H9 (cell line): ENCODE data around the gene CEP112. TPM values are rescaled to one million over a fixed set of nuclear protein-coding genes. Genes with fewer than 3 reads are reported as not detected.

Source experiments
- DNase-seq: peaks from one replicate; pipeline ENCODE4 v3.0.0-alpha.2; 2017
- H2AFZ ChIP-seq: one replicate; pipeline ENCODE4 v1.6.1; 2013; ENCODE audit warnings: mild to moderate bottlenecking, low read length, control low read depth, moderate library complexity
- H2AK5ac ChIP-seq: 2 replicates; pipeline ENCODE4 v1.6.1; 2013; ENCODE audit warnings: low read length, control low read depth, mixed read lengths; ENCODE audit not compliant: insufficient read length
- H2BK120ac ChIP-seq: one replicate; pipeline ENCODE4 v1.6.1; 2013; ENCODE audit warnings: low read depth, mild to moderate bottlenecking, low read length, control low read depth, inconsistent platforms; ENCODE audit not compliant: poor library complexity, severe bottlenecking
- H2BK12ac ChIP-seq: 2 replicates; pipeline ENCODE4 v1.6.1; 2013; ENCODE audit warnings: low read length, control low read depth, mixed read lengths, low read depth; ENCODE audit not compliant: insufficient read length
- H2BK15ac ChIP-seq: 2 replicates; pipeline ENCODE4 v1.6.1; 2013; ENCODE audit warnings: low read depth, low read length, control low read depth
- H2BK20ac ChIP-seq: one replicate; pipeline ENCODE4 v1.6.1; 2013; ENCODE audit warnings: low read depth, mild to moderate bottlenecking, low read length, control low read depth, inconsistent platforms; ENCODE audit not compliant: poor library complexity, severe bottlenecking
- H2BK5ac ChIP-seq: 2 replicates; pipeline ENCODE4 v1.6.1; 2013; ENCODE audit warnings: low read length, control low read depth, mixed read lengths; ENCODE audit not compliant: insufficient read length
- H3K14ac ChIP-seq: 2 replicates; pipeline ENCODE4 v1.6.1; 2013; ENCODE audit warnings: low read length, control low read depth; ENCODE audit not compliant: insufficient read depth
- H3K18ac ChIP-seq: 2 replicates; pipeline ENCODE4 v1.6.1; 2013; ENCODE audit warnings: low read depth, mild to moderate bottlenecking, mixed read lengths, low read length, control low read depth; ENCODE audit not compliant: insufficient read length
- H3K23ac ChIP-seq: 2 replicates; pipeline ENCODE4 v1.6.1; 2013; ENCODE audit warnings: low read length, control low read depth, mixed read lengths, low read depth; ENCODE audit not compliant: insufficient read length
- H3K23me2 ChIP-seq: 2 replicates; pipeline ENCODE4 v1.6.1; 2013; ENCODE audit warnings: low read depth, mild to moderate bottlenecking, mixed read lengths, low read length, control low read depth; ENCODE audit not compliant: insufficient read length, poor library complexity, severe bottlenecking
- H3K27ac ChIP-seq: 2 replicates; pipeline ENCODE4 v1.5.1; 2013; ENCODE audit warnings: low read length, control low read depth, mixed read lengths, low read depth; ENCODE audit not compliant: insufficient read length
- H3K27me3 ChIP-seq: 2 replicates; pipeline ENCODE4 v1.6.1; 2013; ENCODE audit warnings: low read length, control low read depth, inconsistent platforms; ENCODE audit not compliant: insufficient read depth
- H3K4ac ChIP-seq: 2 replicates; pipeline ENCODE4 v1.6.1; 2013; ENCODE audit warnings: low read depth, mild to moderate bottlenecking, control low read depth, inconsistent platforms, low read length, moderate library complexity
- H3K4me1 ChIP-seq: 2 replicates; pipeline ENCODE4 v1.6.1; 2013; ENCODE audit warnings: low read length, control low read depth, inconsistent platforms; ENCODE audit not compliant: insufficient read depth
- H3K4me2 ChIP-seq: 2 replicates; pipeline ENCODE4 v1.6.1; 2013; ENCODE audit warnings: low read length, control low read depth, mixed read lengths; ENCODE audit not compliant: insufficient read length, insufficient read depth
- H3K56ac ChIP-seq: 2 replicates; pipeline ENCODE4 v1.6.1; 2013; ENCODE audit warnings: low read depth, mild to moderate bottlenecking, mixed read lengths, low read length, control low read depth; ENCODE audit not compliant: insufficient read length
- H3K79me1 ChIP-seq: 2 replicates; pipeline ENCODE4 v1.6.1; 2013; ENCODE audit warnings: low read depth, mild to moderate bottlenecking, moderate library complexity, low read length, control low read depth, inconsistent platforms; ENCODE audit not compliant: insufficient read depth, poor library complexity, severe bottlenecking
- H3K79me2 ChIP-seq: 2 replicates; pipeline ENCODE4 v1.6.1; 2013; ENCODE audit warnings: low read length, control low read depth, inconsistent platforms; ENCODE audit not compliant: insufficient read depth
- H3K9ac ChIP-seq: 2 replicates; pipeline ENCODE4 v1.6.1; 2013; ENCODE audit warnings: low read length, control low read depth, mixed read lengths; ENCODE audit not compliant: insufficient read length; ENCODE audit errors: extremely low read depth
- H3K9me3 ChIP-seq: one replicate; pipeline ENCODE4 v1.6.1; 2013; ENCODE audit warnings: low read depth, low read length, inconsistent platforms; ENCODE audit not compliant: control insufficient read depth
- H3T11ph ChIP-seq: one replicate; pipeline ENCODE4 v1.6.1; 2013; ENCODE audit warnings: mild to moderate bottlenecking, low read length, control low read depth, inconsistent platforms
- H4K20me1 ChIP-seq: one replicate; pipeline ENCODE4 v1.6.1; 2013; ENCODE audit not compliant: control insufficient read depth, insufficient read length, insufficient read depth
- H4K5ac ChIP-seq: 2 replicates; pipeline ENCODE4 v1.6.1; 2013; ENCODE audit warnings: low read depth, mild to moderate bottlenecking, mixed read lengths, low read length, control low read depth; ENCODE audit not compliant: insufficient read length
- H4K8ac ChIP-seq: replicated peaks from 2 replicates; pipeline ENCODE4 v1.6.1; 2013; ENCODE audit warnings: low read length, control low read depth, mixed read lengths, low read depth; ENCODE audit not compliant: insufficient read length
- H4K91ac ChIP-seq: 2 replicates; pipeline ENCODE4 v1.6.1; 2013; ENCODE audit warnings: low read depth, mild to moderate bottlenecking, moderate library complexity, mixed read lengths, low read length, control low read depth; ENCODE audit not compliant: insufficient read length
- H3K27ac Mint-ChIP-seq, 3 experiments: 2 replicates in 2 of 3; 3 replicates in 1 of 3; pipeline ENCODE4 v1.8.0; 2020 to 2021; ENCODE audit warnings: mixed read lengths in 3 of 3, mild to moderate bottlenecking in 1 of 3, moderate library complexity in 1 of 3
- H3K27me3 Mint-ChIP-seq: 2 replicates; pipeline ENCODE4 v1.8.0; 2021; ENCODE audit warnings: low read depth, mild to moderate bottlenecking, moderate library complexity, mixed read lengths
- H3K36me3 Mint-ChIP-seq, 3 experiments: 2 replicates in 2 of 3; 3 replicates in 1 of 3; pipeline ENCODE4 v1.8.0; 2020 to 2021; ENCODE audit warnings: low read depth in 3 of 3, mixed read lengths in 3 of 3; ENCODE audit not compliant: insufficient read depth in 1 of 3
- H3K4me1 Mint-ChIP-seq, 2 experiments: 2 replicates each; pipeline ENCODE4 v1.8.0; 2020; ENCODE audit warnings: mixed read lengths in 2 of 2
- H3K4me3 Mint-ChIP-seq, 2 experiments: 2 replicates in 1 of 2; 3 replicates in 1 of 2; pipeline ENCODE4 v1.8.0; 2020 to 2021; ENCODE audit warnings: mild to moderate bottlenecking in 2 of 2, mixed read lengths in 2 of 2, moderate library complexity in 1 of 2
- H3K9me3 Mint-ChIP-seq, 2 experiments: 2 replicates in 1 of 2; 3 replicates in 1 of 2; pipeline ENCODE4 v1.8.0; 2020; ENCODE audit warnings: mild to moderate bottlenecking in 2 of 2, mixed read lengths in 2 of 2, moderate library complexity in 1 of 2
- CTCF ChIP-seq: fragments of 200-600 bp; sonication (generic); conservative IDR thresholded peaks from 3 replicates; pipeline ENCODE4 v1.8.0; 2021; ENCODE audit warnings: antibody characterized with exemption, mild to moderate bottlenecking
- total RNA-seq: library from RNA; stranded (reverse); gene quantifications from 2 replicates; pipeline ENCODE4 v1.2.1, GENCODE V29; 2021

CEP112 gene
- total RNA-seq, 1 experiment from 2014 or later: 5.4 TPM

DNA sequence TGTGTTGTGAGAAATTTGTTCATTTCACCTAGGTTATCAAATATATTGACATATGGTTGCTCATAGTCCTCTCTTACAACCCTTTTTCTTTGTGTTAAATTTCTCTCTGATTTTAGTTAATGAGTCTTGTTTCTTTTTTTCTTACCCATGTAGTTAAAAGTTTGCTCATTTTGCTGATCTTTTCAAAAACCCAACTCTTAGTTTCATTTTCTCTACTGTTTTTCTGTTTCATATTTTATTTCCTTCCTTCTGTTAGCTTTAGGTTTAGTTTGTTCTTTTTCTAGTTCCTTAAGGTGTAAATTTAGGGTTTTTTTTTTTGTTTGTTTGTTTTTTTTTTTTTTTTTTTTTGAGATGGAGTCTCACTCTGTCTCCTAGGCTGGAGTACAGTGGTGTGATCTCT is 42.4 kb downstream of the CEP112 start:
- no peak overlapping the region for H3K18ac ChIP-seq
- no peak overlapping the region for H3T11ph ChIP-seq
- no peak overlapping the region for H3K4me2 ChIP-seq
- H4K20me1 ChIP-seq: no peaks in the 10 kb centered on the region
- Mint-ChIP-seq H3K4me1 (no peaks in the 10 kb centered on the region), H3K9me3 (no peaks in the 10 kb centered on the region), H3K36me3 (no peaks in the 10 kb centered on the region), H3K27ac (no peak overlapping the region), H3K27me3 (no peaks in the 10 kb centered on the region), H3K4me3 (no peak overlapping the region)
- no peak overlapping the region for H4K91ac ChIP-seq
- H2BK5ac ChIP-seq: no peak overlapping the region
- no peaks in the 10 kb centered on the region for H3K27me3 ChIP-seq
- no peak overlapping the region for H3K27ac ChIP-seq
- no peak overlapping the region for H3K23ac ChIP-seq
- H3K9ac ChIP-seq: no peak overlapping the region
- H3K4me1 ChIP-seq: no peaks in the 10 kb centered on the region
- H3K79me2 ChIP-seq: no peaks in the 10 kb centered on the region
- no peaks in the 10 kb centered on the region for H3K23me2 ChIP-seq
- H3K14ac ChIP-seq: no peak overlapping the region
- H2BK20ac ChIP-seq: no peak overlapping the region
- H2BK15ac ChIP-seq: no peak overlapping the region
- no peak overlapping the region for H2AFZ ChIP-seq
- no peak overlapping the region for H2AK5ac ChIP-seq
- H3K4ac ChIP-seq: no peak overlapping the region
- H2BK120ac ChIP-seq: no peak overlapping the region
- DNase-seq: no peak
- TF ChIP-seq CTCF: no peak
- H4K8ac ChIP-seq: no peak overlapping the region
- H4K5ac ChIP-seq: no peak overlapping the region
- H3K56ac ChIP-seq: no peak overlapping the region
- no peaks in the 10 kb centered on the region for H3K79me1 ChIP-seq
- H2BK12ac ChIP-seq: no peak overlapping the region
- no peaks in the 10 kb centered on the region for H3K9me3 ChIP-seq
